Cardiac muscle cell (in vitro differentiated cells and primary cell): ENCODE measurements around the gene STUB1. TPM values are rescaled to one million over a fixed set of nuclear protein-coding genes. Genes with fewer than 3 reads are reported as not detected.

Experiments used
- DNase-seq, 2 donors: peaks; one replicate each; pipeline versions ENCODE4 v3.0.0 to v3.0.0-alpha.2; 2010 to 2017; ENCODE audit warnings: low read depth in 1 of 2, low spot score in 1 of 2
- H3K27ac ChIP-seq: fragments of 200-600 bp; sonication (generic); 2 replicates; pipeline ENCODE4 v1.5.1; 2016
- H3K27me3 ChIP-seq: fragments of 200-600 bp; sonication (generic); 2 replicates; pipeline ENCODE4 v1.6.0; 2016; ENCODE audit warnings: control low read depth
- H3K36me3 ChIP-seq: fragments of 200-600 bp; sonication (generic); 2 replicates; pipeline ENCODE4 v1.5.1; 2016; ENCODE audit warnings: control low read depth
- H3K4me1 ChIP-seq: fragments of 200-600 bp; sonication (generic); 2 replicates; pipeline ENCODE4 v1.8.1; 2017; ENCODE audit warnings: low read depth, mild to moderate bottlenecking, mixed run types
- H3K4me3 ChIP-seq: fragments of 200-600 bp; sonication (generic); 2 replicates; pipeline ENCODE4 v1.5.1; 2016; ENCODE audit warnings: mild to moderate bottlenecking
- H3K9me3 ChIP-seq: fragments of 200-600 bp; sonication (generic); 2 replicates; pipeline ENCODE4 v1.5.1; 2017; ENCODE audit warnings: low read depth, mild to moderate bottlenecking, control low read depth
- CTCF ChIP-seq: IDR thresholded peaks from 2 replicates; pipeline ENCODE4 v1.5.1; 2012; ENCODE audit warnings: low read depth, mild to moderate bottlenecking, low read length
- polyA plus RNA-seq: library from polyadenylated mRNA; unstranded; fragments of >200 nt; fragmentation: Nextera tagmentation; extraction: Ambion mirVana; gene quantifications from 2 replicates; pipeline ENCODE4 v1.2.1, GENCODE V29; 2016
- total RNA-seq: library from RNA; depleted of rRNA; stranded (reverse); fragments of >200 nt; gene quantifications from 2 replicates; pipeline ENCODE4 v1.2.3, GENCODE V29; 2016

STUB1 gene
- total and polyA plus RNA-seq, 2 experiments from 2014 or later, result 176 to 269 TPM

DNA sequence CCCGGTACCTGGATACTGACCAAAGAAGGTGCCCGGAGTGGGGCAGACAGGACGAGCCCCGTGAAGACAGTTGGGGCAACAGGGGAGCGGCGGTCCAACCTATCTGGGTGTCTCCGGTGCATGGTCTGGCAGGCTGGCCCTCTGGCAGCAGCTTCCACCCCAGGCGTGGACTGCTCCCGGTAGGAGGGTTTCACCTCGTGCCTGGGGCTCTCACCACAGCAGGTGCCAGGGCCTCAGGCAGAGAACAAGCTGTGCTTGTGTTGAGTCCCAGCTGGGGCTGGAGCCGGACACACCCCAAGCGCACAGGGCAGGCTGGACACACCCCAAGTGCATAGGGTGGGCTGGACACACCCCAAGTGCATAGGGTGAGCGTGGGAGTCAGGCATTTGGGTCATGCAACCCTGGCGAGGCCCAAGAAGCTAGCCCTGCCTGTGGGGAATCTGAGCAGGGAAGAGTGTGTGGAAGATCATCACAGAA lies 26.9 kb downstream of the STUB1 start:
- Histone ChIP-seq H3K4me3 (no peak overlapping the region), H3K27ac (no peak overlapping the region), H3K9me3 (no peaks in the 10 kb centered on the region), H3K4me1 (peaks cover 13% of the 10 kb centered on the region), H3K27me3 (peaks cover 72% of the 10 kb centered on the region), H3K36me3 (no peaks in the 10 kb centered on the region)
- no peak for TF ChIP-seq CTCF
- no peak for DNase-seq

- no peaks in the 10 kb centered on the region for H3K9me3 ChIP-seq
- no peak overlapping the region for H3K27ac ChIP-seq
- H3K36me3 ChIP-seq, result no peaks in the 10 kb centered on the region
- DNase-seq, result no peak
- H3K27me3 ChIP-seq, result peaks cover 62% of the 10 kb centered on the region
- H3K4me1 ChIP-seq, result peaks cover 13% of the 10 kb centered on the region
- H3K4me3 ChIP-seq, result no peak overlapping the region
- TF ChIP-seq CTCF, result no peak
Measured at GRCh38 chr16:708019-708418, 27.8 kb downstream of the STUB1 start.

- Histone ChIP-seq H3K27me3 (peaks cover 53% of the 10 kb centered on the region), H3K36me3 (no peaks in the 10 kb centered on the region), H3K4me3 (no peak overlapping the region), H3K27ac (no peak overlapping the region), H3K9me3 (no peaks in the 10 kb centered on the region), H3K4me1 (peaks cover 13% of the 10 kb centered on the region)
- TF ChIP-seq CTCF, result no peak
- no peak for DNase-seq
Measured at GRCh38 chr16:708959-709358, 28.7 kb downstream of the STUB1 start.

GRCh38 chr16:709566-710499 lies 29.6 kb downstream of the STUB1 start:
- peak; percentile 85 to 91 for DNase-seq
- Histone ChIP-seq H3K4me1 (peaks cover 16% of the 10 kb centered on the region), H3K27me3 (peaks cover 44% of the 10 kb centered on the region), H3K9me3 (no peaks in the 10 kb centered on the region), H3K36me3 (no peaks in the 10 kb centered on the region), H3K27ac (peak overlapping the region; percentile 53), H3K4me3 (no peak overlapping the region)
- no peak for TF ChIP-seq CTCF

DNA sequence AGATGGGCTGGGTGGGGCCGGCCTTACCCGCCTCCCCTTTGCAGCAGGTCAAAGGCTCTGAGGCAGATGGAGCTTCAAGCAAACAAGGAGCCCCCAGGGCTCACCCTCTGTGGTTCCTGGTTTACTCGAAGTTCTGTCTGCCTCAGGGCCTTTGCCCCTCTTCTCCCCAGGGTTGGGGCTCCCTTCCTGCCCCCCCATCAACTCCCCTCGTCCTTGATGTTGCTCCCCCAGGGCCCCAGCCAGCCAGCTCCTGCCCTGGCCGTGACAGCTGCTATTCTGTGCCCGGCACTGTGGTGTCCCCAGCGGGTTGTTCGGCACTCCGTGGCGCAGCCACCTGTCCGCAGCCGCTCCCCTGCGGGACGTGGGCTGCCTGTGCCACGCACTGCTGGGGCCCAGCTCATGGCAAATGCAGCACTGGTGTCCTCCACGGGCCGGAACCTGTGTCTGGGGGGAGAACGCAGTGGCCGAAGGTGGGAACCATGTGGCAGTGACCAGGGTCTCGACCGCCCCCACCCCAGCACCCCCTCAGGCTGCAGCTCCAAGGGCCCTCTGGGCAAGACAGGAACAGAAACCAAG lies 30.4 kb downstream of the STUB1 start:
- H3K27ac ChIP-seq, result peak overlapping the region; percentile 53
- TF ChIP-seq CTCF, result no peak
- DNase-seq, result no peak
- H3K4me3 ChIP-seq, result no peak overlapping the region
- no peaks in the 10 kb centered on the region for H3K9me3 ChIP-seq
- peaks cover 16% of the 10 kb centered on the region for H3K4me1 ChIP-seq
- peaks cover 37% of the 10 kb centered on the region for H3K27me3 ChIP-seq
- H3K36me3 ChIP-seq, result no peaks in the 10 kb centered on the region
